ENCODE results near the gene TMIGD2.
A peak's percentile ranks its signal among the peaks of the same experiment; 100 is the strongest.
"Not testable (repeated sequence)": the region's sequence is repeated elsewhere in the genome, so short reads cannot be mapped to it uniquely, and the experiment has no call there.

The TMIGD2 gene

DNA sequence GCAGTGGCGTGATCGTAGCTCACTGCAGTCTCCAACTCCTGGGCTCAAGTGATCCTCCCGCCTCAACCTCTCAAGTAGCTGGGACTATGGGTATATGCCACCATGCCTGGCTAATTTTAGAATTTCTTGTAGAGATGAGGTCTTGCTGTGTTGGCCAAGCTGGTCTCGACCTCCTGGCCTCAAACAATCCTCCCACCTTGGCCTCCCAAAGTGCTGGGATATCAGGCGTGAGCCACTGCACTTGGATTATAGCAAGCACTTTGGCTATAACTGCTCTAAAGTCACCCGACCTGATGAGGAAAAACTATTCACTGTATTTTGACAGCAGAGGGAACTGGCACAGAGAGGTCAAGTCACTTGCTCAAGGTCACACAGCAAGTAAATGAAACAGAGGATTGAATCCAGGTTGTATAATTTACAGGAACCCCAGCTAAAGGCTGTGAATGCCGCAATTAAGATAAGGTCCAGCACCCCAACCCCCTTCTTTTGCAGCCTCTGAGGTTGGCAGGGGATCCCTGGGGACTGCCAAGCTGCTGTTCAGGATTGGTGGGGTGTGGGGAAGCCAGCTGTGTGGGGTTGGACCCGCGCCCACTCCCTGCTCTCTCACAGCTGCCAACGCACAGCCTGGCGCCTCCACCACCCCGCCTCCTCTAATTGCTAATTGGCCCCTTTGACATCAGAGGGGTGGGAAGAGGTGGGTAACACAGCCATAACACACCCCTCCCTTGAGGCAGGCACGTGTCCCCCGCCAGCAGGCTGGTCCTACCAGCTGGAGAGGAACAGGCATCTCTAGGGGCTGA, 6.0 kb downstream of the TMIGD2 start:
- peak; percentile 75 for DNase-seq (ENCODE audit: low spot score)

DNA sequence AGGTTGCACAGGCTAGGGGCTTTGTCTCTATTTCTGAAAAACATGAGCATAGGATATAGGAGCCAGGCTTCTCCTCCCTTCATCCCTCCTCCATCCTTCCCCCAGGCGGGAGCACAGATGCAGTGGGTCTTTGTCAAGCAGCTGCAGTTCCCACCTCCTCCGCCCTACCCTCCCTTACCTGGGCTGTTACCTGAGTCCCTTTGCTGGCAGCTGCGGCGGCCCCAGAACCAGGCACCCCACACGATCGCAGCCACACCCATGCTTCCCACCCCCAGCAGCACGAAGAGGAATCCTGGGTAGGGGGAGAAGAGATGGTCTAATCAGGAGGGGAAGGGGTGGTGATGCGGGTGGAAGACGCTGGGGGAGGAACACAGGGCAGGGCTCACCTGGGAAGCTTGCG, 7.8 kb downstream of the TMIGD2 start:
- DNase-seq (ENCODE audit: low spot score) = no peak

DNA sequence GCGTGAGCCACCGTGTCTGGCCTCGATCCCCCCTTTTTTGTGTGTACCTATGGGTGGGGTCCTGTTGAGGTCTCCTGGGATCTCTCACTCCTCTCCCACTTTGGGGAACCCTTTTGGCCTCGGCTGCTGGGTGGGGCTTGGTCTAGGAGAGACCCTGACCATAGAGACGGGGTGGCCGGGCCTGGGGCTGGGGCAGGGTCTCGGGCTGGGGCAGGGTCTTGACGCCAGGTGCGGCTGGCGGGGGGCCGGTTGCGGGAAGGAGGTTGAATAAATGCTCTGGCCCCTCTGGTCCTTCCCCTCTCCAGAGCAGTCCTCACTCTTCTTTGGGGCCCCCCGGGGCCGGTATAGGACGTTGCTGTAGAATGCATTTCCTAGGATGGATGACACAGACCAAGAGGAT, 9.7 kb downstream of the TMIGD2 start:
- no peak for DNase-seq (ENCODE audit: low spot score)

DNA sequence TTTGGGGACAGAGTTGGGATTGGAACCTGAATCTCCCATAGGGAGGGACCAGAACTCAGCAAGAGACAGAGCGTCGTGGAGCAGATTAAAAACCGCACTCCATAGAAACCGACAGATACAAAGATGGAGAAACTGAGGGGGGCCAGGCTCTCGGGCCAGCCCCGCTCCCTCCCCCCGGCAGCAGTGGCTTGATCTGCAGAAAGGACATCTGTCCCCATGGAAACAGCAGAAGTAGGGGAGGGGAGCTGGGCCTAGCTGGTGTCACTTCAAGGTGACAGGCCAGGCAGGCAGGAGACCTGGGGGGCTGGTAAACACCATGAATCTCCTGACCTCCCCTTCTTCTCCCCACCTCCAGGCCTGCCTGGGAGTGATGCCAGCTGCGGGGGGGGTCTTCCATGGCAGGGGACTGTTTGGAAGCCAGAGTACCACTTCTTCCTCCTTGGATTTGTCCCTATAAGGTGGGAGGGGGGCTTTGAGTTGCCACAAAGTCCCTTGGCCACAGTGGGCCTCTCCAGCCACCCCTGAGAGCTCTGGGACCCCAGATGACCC, 10.9 kb downstream of the TMIGD2 start:
- no peak for DNase-seq (ENCODE audit: low spot score)

DNA sequence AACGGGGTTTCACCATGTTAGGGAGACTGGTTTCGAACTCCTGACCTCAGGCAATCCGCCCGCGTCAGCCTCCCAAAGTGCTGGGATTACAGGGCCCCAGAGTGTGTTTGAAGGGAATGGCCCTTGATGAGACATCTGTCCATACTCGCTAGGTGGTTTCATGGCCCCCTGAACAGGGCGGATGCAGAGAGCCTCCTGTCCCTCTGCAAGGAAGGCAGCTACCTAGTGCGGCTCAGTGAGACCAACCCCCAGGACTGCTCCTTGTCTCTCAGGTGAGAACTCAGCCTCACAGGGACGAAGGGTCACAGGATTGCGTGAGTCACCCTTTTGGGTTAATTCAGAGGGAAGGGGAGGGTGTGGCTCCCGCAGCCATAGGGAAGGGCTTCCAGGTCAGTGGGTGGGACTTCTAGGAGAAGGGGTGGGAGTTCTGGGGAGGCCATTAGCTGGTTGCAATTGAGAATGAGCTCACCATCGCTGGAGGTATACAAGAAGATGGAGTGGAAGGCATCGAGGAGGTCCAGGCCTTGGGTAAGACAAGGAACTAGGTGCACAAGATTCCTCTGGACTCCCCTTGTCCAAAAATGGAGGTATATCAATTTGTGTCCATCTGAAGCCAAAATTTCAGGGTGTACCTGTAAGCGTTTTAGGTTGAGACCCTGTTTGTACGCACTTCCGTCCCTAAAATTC, 14.0 kb downstream of the TMIGD2 start:
- DNase-seq (ENCODE audit: low spot score) = no peak

DNA sequence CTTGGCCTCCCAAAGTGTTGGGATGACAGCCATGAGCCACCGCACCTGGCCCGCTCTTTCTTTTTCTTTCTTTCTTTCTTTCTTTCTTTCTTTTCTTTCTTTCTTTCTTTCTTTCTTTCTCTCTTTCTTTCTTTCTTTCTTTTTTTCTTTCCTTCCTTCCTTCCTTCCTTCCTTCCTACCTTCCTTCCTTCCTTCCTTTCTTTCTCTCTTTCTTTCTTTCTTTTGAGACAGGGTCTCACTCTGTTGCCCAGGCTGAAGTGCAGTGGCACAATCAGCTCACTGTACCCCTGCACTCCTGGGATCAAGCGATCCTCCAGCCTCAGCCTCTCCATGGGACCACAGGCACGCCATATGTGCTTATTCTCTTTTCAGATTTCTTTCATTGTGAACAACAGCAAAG, 16.0 kb downstream of the TMIGD2 start:
- DNase-seq (ENCODE audit: low spot score) = not testable (repeated sequence)

DNA sequence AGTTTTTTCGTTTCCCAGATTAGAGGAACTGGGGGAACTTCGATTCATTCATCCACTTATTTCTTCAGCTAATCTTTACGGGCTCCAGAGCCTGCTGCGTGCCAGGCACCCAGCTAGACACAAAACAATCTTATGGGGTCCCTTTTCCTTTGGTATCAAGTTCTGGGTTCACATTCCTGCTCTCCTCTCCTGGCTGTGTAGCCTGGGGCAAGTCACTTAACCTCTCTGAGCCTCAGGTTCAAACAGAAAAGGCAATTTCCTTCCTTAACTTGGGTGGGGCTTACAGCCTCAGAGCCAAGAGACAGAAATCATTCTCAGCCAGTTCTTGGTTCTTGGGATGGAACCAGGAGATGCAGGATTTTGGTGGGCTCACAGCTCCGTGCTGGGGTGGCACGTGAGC, 17.2 kb downstream of the TMIGD2 start:
- DNase-seq (ENCODE audit: low spot score) = no peak

DNA sequence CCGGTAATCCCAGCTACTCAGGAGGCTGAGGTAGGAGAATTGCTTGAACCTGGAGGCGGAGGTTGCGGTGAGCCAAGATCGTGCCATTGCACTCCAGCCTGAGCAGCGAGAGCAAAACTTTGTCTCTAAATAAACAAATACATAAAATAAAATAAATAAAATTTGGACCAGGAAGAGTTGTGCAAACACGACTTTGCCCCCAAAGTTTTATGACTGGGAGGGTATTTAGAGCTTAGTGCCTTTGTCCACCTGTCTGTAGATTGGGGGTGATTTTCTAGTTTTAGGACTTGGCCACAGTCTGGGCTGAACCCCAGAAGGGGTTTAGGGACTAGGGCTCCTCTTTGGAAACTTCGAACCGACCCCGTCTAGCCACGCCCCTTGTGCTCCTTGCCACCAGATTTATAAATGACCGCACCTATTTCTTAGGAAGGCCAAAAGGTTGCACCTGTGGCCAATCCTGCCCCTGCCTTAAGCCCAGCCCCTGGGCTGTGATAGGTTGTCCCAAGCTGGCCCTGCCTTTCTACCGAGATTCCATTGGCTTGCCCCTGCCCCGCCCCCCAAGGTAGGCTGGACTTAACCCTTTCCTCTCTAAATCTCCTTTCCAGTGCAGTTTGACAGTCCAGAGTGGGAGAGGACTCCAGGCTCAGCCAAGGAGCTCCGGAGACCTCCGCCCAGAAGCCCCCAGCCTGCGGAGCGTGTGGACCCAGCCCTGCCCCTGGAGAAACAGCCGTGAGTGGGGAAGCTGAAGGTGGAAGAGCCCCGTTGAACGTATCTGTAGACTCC, 17.8 kb downstream of the TMIGD2 start:
- DNase-seq (ENCODE audit: low spot score) = no peak

DNA sequence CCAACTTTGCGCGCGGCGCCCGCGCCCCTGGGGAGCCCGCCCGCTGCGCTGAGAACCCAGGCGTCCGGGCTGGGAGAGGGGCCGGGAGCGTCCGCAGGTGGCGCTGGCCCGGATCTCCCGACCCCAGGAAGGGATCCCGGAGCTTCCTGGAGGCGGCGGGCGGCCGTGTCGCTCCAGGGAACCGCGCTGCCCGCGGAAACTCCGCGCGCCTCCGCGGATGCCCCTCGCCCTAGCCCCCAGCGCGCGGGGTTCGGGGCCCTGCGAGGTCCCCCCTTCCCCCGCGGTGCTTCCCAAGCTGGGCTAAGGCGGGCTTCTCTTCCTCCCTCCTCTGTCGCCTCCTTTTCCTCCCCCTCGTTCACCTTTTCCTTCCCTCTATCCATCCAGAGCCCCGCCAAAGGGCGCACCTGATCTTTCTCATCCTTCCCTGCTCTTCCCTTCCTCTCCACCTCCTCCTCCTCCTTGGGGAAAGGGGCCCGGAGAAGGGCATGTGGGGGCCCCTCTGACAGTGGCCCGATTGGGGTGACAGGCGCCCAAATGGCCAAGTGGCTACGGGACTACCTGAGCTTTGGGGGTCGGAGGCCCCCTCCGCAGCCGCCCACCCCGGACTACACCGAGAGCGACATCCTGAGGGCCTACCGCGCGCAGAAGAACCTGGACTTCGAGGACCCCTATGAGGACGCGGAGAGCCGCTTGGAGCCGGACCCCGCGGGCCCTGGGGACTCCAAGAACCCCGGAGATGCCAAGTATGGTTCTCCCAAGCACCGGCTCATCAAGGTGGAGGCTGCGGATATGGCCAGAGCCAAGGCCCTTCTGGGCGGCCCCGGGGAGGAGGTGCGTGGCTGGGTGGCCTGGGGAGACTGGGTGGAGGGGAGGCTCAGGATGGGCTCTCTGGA, 22.4 kb downstream of the TMIGD2 start:
- no peak for DNase-seq (ENCODE audit: low spot score)

DNA sequence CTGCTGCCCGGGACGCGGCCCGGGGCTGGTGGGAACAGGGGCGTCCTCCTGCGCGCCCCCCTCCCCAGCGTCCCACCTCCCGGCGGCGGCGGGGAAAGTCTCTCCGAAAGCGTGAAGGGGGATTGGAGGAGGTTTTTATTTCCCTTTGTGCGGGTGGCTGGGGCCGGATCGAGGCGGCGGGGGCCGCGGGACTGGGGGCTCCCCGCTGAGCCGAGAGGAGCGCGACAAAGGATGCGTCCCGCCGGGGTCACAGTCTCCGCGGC, 23.0 kb downstream of the TMIGD2 start:
- DNase-seq (ENCODE audit: low spot score) = no peak

DNA sequence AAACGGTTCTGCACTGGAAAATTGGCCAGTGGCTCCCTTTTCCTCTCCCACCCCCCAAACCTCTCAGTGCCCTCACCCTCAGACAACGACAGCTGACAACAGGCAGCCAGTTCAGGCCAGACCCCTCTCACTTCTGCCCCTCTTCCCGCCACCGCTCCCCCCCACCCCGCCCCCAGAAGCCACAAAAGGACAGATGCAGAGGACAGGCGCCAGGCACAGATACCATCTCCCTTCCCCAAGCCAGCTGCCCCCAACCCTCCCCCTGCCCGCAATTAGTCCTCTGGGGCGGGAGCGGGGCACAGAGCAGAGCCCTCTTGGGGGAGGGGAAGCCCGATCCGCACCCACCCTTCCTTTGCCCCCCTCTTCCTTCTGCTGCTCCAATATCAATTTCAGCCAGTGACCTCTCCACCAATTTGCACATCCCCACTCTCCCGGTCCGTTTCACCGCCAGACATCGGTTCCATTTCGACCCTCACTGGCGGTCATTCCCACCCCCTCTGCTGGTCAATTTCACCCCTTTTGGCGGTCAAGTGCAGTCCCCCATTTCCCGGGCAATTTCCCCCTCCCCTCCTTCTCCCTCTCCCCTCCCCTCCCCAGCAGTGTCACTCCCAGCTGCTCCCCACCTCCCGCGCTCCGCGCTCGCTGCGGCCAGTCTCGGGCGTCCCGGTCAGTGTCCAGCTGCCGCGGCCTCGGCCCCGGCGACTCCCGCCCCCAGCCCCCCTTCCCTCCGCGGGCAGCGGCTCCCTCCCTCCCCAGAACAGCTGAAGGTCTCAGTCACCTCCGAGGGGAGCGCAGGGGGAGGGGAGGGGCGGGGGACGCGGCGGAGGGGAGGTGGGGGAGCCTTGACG, 23.5 kb downstream of the TMIGD2 start, which contains the start of gene SHD:
Gene SHD (plus strand): TSS at position 848 of the 848 bp plus-strand sequence. CDS start 798 bp downstream, outside the sequence.
- DNase-seq (ENCODE audit: low spot score) = no peak

DNA sequence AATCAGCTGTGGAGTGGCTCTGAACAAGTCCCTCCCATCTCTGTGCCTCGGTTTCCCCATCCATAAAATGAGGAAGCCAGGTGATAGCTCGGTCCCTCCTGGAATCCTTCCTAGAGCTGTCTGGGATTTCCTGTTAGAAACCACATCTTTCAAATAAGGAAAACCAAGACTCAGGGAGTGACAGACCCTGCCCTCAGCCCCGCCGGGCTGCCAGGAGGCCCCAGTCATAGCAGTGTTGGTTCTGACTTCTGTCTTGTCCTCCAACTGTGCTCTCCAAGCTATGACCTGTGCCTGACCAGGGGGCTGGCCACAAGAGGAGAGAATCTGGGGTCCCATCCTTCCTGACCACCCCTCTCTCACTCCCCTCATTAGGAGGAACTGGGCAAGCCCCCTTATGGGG, 24.2 kb downstream of the TMIGD2 start:
- no peak for DNase-seq (ENCODE audit: low spot score)

DNA sequence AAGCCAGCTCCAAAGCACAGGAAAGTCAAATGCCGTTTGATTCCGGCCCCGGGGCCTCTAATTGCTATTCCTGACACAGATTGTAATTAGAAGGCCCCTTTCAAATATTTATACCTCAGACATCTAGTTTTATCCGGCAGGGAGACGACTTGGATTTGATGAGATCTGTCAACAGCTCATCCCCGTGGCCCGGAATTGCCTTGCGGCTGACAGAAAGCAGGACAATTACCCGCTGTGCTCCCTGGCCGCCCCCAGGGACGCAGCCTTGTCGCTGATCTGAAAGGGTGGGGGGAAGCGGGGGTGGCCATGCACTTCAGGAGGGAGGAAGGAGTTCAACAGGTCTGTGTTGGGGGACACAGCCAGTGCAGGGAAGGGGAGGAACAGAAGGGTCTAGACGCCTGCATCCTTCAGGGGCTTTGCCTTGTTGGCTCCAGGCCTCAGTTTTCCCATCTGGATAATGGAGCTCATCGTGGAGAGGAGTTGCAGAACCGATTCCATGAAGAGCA, 24.9 kb downstream of the TMIGD2 start:
- DNase-seq (ENCODE audit: low spot score) = no peak

DNA sequence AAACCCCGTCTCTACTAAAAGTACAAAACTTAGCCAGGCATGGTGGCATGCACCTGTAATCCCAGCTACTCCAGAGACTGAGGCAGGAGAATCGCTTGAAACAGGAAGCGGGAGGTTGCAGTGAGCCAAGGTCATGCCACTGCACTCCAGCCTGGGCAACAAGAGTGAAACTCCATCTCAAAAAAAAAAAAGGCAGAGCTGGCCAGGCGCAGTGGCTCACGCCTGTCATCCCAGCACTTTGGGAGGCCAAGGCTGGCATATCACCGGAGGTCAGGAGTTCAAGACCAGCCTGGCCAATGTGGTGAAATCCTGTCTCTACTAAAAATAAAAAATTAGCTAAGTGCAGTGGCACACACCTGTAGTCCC, 27.9 kb downstream of the TMIGD2 start:
- DNase-seq (ENCODE audit: low spot score) = not testable (repeated sequence)

DNA sequence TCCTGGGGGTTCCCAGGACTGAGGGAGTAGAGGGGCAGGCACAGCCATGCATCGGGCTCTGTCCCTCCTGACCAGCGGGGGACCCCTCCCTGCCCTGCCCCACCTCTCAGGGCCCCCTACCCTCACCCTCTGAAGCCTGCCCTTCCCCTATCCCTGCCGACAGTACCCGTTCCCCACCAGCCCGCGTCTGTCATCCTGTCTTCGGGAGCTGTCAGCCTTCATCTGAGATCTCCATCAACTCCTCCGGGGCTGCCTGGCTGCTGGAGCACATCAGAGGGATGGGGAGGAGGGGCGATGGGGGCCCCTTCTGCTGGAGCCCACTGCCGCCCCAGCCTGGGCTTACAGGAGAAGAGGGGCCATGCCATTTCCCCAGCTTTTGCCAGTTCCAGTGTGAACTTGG, 29.3 kb downstream of the TMIGD2 start:
- no peak for DNase-seq (ENCODE audit: low spot score)

DNA sequence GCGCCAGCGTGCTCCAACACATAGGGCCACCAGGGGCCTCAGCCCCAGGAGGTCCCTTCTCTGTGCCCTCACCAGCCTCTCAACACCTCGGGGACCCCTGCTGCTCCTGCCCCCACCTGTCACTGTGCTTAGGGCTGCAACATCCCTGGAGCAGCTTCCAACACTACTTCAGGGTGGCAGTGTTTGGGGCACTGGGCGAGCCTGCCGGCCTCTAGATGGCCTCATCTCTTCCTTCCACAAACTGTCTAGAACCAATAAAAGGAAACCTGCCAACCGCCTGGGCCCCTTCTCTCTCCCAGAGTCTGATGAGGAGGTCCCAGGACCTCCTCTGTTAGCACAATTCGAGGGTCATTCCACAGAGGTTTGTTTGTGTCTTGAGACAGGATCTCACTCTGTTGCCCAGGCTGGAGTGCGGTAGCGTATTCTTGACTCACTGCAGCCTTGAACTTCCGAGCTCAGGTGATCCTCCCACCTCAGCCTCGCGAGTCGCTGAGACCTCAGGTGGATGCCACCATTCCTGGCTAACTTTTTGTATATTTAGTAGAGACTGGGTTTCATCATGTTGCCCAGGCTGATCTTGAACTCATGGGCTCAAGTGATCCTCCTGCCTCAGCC, 33.3 kb downstream of the TMIGD2 start:
- DNase-seq (ENCODE audit: low spot score) = no peak

DNA sequence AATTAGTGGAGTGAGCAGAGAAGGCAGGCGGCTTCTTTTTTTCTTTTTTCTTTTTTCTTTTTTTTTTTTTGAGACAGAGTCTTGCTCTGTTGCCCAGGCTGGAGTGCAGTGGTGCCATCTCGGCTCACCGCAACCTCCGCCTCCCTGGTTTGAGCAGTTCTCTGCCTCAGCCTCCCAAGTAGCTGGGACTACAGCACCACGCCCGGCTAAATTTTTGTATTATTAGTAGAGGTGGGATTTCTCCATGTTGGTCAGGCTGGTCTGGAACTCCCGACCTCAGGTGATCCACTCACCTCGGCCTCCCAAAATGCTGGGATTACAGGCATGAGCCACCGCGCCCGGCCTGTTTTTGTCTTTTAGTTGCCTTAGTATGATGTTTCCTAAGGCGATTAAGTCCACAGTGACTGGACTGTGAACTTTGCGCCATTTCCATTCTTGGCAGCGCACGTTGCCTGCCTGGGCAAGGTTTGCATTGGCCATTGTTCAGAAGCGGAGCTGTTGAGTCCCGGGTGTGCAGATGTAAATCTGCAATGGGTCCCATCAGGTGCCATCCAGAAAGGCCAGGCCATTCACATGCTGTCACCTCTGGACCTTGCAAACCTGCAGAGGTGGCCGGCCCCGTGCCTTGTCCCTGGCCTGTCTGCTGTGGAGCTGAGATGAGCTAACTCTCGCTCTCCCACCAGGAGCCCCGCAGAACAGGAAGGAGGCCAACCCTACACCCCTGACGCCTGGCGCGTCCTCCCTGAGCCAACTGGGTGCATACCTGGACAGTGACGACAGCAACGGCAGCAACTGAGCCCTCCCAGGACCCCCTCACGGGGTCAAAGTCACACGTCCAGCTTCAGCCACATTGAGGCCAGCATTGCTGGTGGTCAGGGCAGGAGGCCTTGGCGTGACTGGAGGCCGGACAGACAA, 34.0 kb downstream of the TMIGD2 start:
- no peak for DNase-seq (ENCODE audit: low spot score)

DNA sequence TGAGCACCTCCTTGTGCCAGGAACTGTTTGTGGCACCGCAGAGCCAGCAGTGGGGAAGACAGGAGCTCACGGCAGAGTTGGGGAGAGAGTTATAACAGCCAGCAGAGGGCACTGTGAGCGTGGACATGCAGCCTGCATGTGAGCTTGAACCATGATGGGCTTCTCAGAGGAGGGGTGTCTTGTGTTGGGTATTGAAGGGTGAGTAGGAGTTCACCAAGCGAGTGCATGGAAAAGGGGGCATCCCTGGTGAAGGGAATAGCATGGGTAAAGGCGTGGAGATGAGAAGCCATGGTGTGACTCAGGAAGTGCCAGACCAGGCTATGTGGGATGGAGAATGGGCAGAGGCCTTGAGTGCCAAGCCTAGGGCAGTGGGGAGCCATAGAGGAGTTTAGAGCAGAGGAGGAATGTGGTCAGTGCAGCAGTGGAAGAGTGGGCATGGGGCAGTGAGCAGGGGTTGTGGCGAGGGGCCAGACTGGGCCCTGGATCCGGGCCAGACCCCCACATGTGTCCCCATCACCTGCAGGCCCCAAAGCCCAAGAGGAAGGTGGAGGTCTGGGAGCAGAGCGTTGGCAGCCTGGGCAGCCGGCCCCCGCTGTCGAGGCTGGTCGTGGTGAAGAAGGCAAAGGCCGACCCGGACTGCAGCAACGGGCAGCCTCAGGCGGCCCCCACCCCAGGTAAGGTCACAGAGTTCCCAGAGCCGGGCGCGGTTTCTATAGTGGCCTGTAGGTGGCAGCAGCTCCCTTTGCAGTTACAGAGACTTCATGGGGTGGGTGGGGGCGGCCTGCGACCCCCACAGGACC, 34.9 kb downstream of the TMIGD2 start:
- no peak for DNase-seq (ENCODE audit: low spot score)
